NCI-H187 (cell line): ENCODE results near the gene SCN2A.
A peak's percentile ranks its signal among the peaks of the same experiment; 100 is the strongest.

Experiments
- DNase-seq, 2 experiments: peaks; one replicate each; lab custom pipeline; 2025; lab: John Stamatoyannopoulos, UW

The SCN2A gene

DNA sequence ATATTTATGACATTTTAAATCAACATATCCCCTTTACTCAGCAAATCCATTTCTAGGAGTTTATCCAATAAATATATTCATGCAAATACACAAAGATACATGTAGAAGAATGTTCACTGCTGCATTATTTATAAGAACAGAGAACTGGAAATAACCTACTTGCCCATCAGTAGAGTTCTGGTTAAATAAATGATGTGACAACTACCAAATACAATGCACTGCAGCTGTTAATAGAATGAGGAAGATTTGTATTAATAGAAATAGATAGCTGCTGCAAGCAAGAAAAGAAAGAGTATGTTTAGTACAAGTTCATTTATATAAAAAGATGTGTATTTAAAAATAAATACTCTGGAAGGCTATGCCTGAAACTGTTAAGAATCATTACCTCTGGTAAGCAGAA, 181.0 kb downstream of the SCN2A start:
- DNase-seq = no peak

DNA sequence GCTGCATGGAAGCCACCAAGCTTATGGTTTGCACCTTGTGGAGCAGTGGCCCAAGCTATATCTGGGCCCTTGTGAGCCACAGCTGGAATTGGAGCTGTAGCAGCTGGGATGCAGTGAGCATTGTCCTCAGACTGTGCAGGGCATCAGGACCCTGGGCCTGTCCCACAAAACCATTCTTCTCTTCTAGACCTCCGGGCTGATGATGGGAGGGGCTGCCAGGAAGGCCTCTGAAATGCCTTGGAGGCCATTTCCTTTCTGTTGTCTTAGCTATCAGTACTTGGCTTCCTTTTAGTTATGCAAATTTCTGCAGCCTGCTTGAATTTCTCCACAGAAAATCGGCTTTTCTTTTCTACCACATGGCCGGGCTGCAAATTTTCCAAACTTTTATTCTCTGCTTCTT, 183.9 kb downstream of the SCN2A start:
- no peak for DNase-seq

DNA sequence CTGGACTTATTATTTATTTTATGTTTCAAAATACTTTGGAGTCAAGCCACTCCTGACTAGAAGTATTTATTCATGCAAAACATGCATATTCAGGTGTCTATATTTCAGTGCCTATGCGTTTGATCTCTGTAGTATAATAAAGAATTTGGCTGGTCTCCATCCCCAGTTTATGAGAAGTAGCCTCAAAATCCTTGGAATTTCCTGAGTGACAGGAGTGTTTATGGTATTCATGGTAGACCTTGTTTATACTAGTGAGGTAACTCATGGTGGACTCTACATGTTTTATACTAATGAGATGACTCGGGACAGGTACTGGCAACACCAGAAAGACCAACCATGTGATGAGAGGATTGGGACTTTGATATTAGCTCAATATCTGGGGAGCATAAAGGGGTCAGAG, 186.3 kb downstream of the SCN2A start:
- no peak for DNase-seq

DNA sequence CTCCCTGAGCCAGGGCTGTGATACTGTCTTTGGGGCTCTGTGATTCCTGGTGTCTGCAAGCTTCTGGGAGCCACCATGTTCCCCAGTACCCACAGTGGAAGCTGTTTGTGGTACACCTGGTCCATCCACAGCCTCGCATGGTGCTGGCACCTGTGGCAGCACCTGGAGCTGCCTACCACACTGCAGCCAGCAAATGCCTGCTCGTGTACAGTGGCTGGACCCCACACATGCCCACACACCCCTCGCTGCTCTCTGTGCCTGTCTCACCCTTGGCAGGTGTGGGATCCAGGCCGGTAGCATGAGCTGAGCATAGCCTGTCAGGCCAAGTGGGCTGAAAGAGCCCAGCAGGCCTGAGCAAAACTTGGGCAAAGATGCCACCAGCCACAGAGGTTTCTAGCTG, 188.5 kb downstream of the SCN2A start:
- DNase-seq = no peak

DNA sequence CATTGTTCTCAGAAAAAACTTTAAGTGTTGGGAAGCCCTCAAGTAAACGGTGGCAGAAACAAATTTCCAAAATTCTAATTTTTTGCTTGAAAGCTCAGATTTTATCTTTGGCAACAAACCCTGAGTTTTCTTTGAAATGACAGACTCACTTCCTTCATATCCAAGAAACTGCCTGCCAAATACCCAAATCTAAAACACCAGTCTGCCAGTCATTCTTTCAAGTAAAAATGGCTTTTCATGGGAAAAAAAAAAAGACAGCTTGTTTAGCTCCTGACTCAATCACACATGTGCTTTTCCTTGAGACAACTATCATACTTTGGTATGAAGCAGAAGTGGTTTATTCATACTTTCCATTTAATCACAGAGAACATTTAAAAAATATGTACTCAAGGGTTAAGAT, 189.7 kb downstream of the SCN2A start:
- DNase-seq = no peak

DNA sequence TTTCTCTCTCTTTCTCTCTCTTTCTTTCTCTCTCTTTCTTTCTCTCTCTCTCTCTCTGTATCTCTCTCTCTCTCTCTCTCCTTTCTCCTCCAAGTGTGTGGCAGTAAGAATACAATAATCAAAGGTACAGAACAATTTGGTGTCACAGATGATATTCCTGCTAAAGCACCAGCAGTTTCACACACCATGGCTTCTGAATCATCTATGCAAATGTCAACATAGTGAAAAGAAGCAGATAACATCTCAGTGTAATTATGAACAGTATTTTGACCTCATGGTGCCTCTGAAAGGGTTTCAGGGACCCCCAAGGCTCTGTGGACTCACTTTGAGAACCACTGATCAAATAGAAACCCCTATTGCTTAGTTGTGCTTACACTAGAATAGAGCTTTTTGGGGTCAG, 191.8 kb downstream of the SCN2A start:
- DNase-seq = no peak

DNA sequence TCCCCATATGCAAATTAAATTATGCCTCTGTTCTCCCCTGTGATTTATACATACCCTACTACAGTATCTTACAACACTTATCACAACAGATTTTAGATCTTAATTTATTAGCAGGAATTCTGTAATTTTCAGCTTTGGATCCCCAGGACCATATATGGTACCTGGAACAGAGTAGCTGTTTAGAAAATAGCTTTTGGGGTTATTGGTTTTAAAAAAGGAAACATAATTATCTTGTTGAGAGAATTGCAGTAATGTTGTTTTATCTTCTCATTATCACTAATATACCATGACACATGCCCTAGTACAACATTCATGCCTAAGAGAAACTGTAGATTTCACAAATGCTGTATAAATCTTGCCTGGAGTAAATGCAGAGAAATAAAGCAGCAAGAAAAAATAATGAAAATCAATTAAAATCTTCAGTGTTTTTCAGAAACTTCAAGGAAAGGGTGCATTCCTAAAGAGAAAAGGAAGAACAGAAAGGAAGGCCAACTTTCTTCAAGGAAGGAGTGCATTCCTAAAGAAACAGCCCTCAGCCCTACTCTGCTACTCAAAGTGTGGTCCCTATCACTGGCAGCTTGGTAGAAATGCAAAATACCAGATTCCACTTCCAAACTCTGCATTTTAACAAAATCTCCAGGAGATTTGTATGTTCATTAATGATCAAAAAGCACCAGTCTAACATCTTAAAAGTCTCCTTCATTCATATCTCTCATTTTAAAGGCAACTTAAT, 193.2 kb downstream of the SCN2A start:
- DNase-seq = no peak

DNA sequence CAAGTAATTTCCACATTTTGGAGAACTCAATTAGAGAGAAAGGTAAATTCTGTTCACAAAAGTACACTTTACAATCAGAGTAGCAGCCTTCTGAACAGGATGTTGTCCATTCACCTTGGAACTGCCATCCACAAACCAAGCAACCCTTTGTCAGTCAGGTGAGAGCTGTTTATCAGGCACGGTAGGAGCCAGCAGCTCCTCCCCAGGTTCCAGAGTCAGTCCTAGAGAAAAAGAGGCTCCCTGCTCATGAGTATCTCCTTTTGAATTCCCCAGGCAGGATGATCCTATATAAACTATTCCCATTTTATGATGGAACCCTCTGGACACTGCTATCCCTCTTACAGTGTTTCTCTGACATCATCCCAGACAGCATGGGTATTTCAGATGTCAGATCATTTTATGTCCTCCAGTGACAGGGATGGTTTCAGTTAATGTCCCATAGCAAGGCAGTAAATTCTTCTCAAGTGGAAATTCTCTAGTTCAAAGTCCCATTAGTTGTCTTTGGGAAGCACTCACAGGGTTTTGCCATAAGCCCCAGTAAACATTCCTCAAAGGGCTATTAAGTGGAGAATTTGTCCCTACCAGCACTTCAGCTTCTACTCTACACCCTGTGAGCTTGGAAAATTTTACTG, 195.8 kb downstream of the SCN2A start:
- peak in 1 of 2 experiments; percentile 1 for DNase-seq

DNA sequence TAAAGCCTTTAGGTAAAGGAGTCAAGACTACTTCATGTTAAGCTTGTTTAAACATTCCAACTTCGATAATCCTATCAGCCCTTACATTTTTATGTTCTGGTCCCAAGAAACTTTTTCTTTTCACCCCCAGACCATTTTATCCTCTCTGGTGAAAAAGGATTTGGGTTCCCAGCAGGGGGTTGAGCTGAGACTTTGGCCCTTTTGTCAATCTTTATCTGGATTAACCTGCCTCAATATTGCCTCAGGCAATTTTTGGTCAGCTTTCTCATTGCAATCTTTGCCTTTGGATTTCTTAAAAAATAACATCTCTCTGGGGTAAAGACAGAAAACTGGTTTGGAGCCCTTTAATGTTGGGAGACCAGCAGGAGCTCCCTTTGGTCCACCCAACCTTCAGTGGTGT, 196.4 kb downstream of the SCN2A start:
- DNase-seq = no peak

DNA sequence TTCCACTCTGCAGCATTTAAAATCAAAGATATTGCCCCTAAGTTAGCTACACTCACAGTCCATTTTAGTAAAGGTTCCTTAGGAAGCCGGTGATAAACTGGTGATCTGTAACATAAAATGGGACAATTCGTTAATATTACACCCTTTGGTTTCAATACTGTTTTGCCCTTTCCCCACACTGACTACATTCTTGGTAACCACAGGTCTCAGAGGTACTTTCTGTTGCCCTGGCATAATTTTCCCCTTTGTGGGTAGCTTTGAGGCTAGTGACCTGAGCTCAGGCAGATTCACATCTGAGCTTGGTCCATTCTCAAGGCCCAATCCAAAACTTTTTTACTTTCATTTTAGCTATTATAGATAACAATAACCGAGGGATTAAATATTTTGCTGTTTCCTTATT, 197.3 kb downstream of the SCN2A start:
- no peak for DNase-seq

DNA sequence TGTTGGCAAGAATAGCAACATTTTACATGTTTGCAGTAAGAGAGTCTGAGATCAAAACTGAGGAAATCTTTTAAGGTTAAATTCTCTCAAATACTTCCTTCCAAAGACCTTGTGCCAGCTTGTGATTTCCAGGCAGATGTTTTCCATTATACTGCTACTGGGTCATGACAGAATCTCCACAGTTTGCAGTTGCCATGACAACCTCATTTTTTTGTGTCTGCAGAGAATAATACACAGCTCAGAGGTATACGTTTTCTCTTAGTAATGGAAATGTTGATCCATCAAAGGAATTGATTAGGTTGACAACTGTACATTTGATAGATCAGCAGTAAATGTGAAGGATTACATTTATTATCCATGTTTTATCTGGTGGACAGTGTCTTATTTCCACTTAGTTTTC, 201.2 kb downstream of the SCN2A start:
- DNase-seq = no peak
